ENCODE measurements around the gene BABAM1.
A peak's percentile ranks its signal among the peaks of the same experiment; 100 is the strongest.

The BABAM1 gene

DNA sequence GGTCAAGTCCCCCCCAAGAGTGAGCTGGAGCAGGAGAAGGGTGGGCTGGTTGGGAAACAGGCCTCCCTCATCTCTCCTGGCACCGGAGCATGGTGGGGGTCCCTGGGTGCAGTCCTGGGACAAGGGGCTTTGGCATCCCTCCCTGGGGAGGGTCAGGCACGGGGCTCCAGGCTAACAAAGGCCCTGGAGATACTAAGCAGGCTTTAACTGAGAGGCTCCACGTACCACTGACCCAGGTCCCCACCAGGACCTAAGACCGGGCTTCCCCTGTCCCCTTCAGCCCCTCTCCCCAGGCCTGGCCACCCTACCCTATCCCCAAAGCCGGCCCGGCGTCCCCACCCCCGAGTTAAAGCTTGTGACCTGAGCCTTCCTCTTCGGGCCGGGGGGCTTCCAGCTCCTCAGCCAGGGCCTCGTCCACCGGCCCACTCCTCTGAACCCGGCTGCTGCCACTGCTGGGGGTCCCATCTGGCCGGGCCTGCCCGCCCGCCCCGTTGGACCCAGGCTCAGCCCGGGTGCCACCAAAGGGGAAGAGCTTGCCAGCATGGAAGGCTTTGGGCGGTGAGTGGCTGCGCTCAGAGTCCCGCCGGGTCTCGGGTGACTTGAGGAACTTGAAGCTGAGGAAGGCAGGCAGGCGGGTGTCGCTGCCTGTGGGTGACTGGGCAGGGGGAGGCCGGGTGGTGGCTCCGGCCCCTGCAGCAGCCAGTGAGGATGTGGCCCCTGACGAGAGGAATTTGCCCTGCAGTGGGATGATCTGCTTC is 57.3 kb downstream of the BABAM1 start:
- Mint-ChIP-seq H3K4me3 (no peak overlapping the region), H3K9me3 (no peaks in the 10 kb centered on the region), H3K27ac (no peak overlapping the region), H3K36me3 (peaks cover 21 to 26% of the 10 kb centered on the region in 2 donors), H3K27me3 (no peaks in the 10 kb centered on the region), H3K4me1 (peaks cover 7 to 29% of the 10 kb centered on the region in 2 donors)
- DNase-seq (no peak), ATAC-seq (replicated peaks) (no peak)

DNA sequence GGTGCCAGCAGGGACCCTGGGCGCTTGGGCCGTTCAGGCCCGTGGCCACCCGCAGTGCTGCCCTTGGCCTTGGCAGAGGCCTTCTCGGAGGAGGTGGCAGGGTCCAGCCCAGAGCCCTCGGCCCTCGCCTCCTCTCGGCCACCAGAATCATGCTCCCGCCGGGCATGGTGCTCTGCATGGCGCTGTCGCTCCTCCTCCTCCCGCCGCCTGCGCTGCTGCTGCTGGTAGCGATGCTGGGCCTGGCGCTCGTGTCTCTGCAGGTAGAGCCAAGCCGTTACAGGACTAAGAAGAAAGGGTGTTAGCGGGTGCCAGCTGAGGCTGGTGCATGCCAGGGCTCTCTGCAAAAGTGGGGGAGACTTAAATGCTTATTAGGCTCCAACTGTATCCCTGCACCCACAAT is 57.9 kb downstream of the BABAM1 start:
- no peaks in the 10 kb centered on the region for H3K9me3 Mint-ChIP-seq

DNA sequence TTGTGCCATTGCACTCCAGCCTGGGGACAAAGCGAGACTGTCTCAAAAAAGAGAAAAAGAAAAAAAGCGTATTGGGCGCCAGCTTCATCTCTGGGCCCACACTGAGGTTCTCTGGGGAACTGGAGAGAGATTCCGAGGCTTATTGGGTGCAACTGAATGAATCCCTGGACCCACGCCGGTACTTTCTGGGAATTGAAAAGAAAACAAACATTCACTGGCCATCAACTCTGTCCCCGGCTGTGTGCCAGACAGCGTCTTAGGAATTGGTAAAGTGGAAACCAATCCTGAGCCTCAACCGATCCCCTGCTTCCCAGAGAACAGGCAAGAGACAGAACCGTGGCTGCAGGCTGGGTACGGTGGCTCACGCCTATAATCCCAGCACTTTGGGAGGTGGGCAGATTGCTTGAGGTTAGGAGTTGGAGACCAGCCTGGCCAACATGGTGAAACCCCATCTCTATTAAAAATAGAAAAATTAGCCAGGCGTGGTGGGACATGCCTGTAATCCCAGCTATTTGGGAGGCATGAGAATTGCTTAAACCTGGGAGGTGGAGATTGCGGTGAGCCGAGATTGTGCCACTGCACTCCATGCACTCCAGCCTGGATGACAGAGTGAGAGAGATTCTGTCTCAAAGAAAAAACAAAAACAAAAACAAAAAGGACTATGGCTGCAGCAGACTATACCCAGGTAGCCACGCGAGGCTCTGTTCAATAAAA is 58.8 kb downstream of the BABAM1 start:
- H3K4me3 Mint-ChIP-seq, result no peak overlapping the region
- H3K36me3 Mint-ChIP-seq, result peaks cover 8 to 13% of the 10 kb centered on the region in 2 donors
- H3K27ac Mint-ChIP-seq, result no peak overlapping the region
- H3K27me3 Mint-ChIP-seq, result peaks cover 8 to 10% of the 10 kb centered on the region in 2 donors
- DNase-seq, result no peak
- H3K9me3 Mint-ChIP-seq, result no peaks in the 10 kb centered on the region
- peaks cover 12 to 34% of the 10 kb centered on the region in 2 donors for H3K4me1 Mint-ChIP-seq
- ATAC-seq (replicated peaks), result no peak

More for the DNA sequence above, 57.9 kb downstream of the BABAM1 start:
- DNase-seq (no peak), ATAC-seq (replicated peaks) (no peak)
- peaks cover 12 to 34% of the 10 kb centered on the region in 2 donors for H3K4me1 Mint-ChIP-seq
- H3K27ac Mint-ChIP-seq, result no peak overlapping the region
- peaks cover 0 to 4% of the 10 kb centered on the region in 2 donors for H3K27me3 Mint-ChIP-seq
- peaks cover 16 to 20% of the 10 kb centered on the region in 2 donors for H3K36me3 Mint-ChIP-seq
- H3K4me3 Mint-ChIP-seq, result no peak overlapping the region

DNA sequence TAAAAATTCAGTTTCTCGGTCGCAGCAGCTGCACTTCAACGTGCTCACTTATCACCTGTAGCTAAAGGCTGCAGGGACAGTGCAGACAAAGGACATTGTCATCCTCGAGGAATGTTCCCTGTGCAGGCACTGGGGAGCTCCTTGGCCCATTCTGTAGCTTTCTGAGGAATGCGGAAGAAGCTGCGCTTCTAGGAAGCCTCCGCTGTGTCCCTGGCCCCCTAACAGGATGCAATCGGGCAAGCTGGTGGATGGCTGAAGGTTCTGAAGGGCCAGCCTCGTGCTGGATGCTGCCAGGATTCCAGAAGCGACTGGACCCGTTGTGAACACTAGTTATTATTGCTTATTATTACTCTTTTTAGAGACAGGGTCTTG is 59.3 kb downstream of the BABAM1 start:
- Mint-ChIP-seq H3K27ac (no peak overlapping the region), H3K36me3 (peaks cover 8 to 13% of the 10 kb centered on the region in 2 donors), H3K9me3 (no peaks in the 10 kb centered on the region), H3K4me3 (no peak overlapping the region), H3K4me1 (peaks cover 12 to 34% of the 10 kb centered on the region in 2 donors), H3K27me3 (peaks cover 9 to 10% of the 10 kb centered on the region in 2 donors)
- ATAC-seq (replicated peaks) (no peak), DNase-seq (no peak)

DNA sequence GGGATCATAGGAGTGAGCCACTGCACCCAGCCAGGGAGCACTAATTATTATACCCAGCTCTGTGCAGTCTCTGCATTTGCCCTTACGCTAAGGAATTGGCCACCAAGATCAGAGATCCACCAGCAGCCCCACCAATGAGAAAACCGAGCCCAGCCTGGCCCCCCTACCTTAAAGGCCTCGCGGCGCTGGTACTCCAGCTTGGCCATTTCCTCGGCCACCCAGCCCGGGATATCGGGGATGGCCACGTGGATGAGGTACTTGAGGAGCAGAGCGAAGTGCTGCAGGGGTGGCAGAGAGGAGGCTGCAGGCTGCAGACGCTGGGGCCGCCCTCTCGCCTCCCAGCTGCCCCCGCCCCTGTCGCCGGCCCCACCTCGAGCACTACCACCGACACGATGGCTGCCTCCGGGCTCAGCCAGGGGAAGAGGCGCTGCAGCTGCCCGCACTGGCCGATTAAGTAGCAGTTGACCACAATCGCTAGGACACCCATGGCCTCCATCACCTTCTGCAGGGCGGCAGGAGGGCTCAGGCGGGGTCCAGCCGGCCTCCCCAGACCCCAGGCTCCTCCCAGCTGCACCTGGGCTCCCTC is 59.9 kb downstream of the BABAM1 start:
- Mint-ChIP-seq H3K4me1 (peaks cover 12 to 32% of the 10 kb centered on the region in 2 donors), H3K4me3 (no peak overlapping the region), H3K27ac (no peak overlapping the region)

DNA sequence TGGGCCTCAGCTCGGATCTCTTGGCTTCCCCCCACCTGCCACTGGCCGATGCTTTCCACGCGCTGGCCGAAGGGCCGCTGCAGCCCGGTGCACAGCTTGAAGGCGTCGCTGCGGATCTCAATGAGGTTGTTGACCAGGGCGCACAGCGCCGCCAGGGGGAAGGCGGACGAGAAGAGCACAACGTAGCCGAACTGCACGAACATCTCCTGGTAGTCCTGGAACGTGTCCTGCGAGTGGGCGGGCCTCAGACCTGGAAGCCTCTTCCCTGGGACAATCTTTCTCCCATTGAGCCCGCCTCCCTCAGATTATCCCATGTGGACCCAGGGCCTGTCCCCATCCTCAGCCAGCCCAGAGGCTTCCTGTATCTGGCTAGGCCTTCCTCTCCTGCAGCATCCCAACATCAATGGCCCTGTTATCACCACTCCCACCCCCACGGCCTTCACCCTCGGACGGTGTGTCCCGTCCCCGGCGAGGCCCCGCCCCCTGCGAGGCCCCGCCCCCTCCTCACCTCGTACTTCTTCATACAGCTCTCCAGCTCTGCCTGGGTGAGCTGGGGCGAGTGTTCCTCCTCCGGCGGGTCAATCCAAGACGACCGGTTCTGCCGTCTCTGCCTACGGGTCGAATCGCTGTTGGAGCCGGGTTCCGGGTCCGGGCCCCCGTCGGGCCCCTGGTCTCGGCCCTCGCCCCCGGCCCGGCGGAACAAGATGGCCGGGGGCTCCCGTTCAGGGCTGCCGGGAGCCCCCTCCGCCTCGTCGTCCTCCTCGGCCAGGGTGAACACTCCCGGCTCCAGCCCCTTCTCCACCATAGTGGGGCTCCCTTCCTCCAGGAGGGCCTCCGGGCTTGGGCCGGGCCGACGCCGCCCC is 60.6 kb downstream of the BABAM1 start:
- Mint-ChIP-seq H3K27ac (peak overlapping the region; percentile 14), H3K4me3 (peak overlapping the region; percentile 69 to 81), H3K4me1 (peaks cover 15 to 29% of the 10 kb centered on the region in 2 donors), H3K36me3 (peaks cover 4 to 10% of the 10 kb centered on the region in 2 donors), H3K9me3 (peaks cover 0 to 3% of the 10 kb centered on the region in 2 donors), H3K27me3 (peaks cover 15% of the 10 kb centered on the region in 2 donors)
- ATAC-seq (replicated peaks) (peak; percentile 71 to 77), DNase-seq (no peak)

More for the DNA sequence above, 59.9 kb downstream of the BABAM1 start:
- peaks cover 9 to 10% of the 10 kb centered on the region in 2 donors for H3K27me3 Mint-ChIP-seq
- DNase-seq (no peak), ATAC-seq (replicated peaks) (no peak)
- H3K9me3 Mint-ChIP-seq, result no peaks in the 10 kb centered on the region
- peaks cover 7 to 10% of the 10 kb centered on the region in 2 donors for H3K36me3 Mint-ChIP-seq
